ENCODE data around the gene KCNQ1. TPM values are rescaled to one million over a fixed set of nuclear protein-coding genes. Genes with fewer than 3 reads are reported as not detected.
A peak's percentile ranks its signal among the peaks of the same experiment; 100 is the strongest.

The KCNQ1 gene
- total RNA-seq, 1 experiment from 2014 or later = 1.0 TPM

DNA sequence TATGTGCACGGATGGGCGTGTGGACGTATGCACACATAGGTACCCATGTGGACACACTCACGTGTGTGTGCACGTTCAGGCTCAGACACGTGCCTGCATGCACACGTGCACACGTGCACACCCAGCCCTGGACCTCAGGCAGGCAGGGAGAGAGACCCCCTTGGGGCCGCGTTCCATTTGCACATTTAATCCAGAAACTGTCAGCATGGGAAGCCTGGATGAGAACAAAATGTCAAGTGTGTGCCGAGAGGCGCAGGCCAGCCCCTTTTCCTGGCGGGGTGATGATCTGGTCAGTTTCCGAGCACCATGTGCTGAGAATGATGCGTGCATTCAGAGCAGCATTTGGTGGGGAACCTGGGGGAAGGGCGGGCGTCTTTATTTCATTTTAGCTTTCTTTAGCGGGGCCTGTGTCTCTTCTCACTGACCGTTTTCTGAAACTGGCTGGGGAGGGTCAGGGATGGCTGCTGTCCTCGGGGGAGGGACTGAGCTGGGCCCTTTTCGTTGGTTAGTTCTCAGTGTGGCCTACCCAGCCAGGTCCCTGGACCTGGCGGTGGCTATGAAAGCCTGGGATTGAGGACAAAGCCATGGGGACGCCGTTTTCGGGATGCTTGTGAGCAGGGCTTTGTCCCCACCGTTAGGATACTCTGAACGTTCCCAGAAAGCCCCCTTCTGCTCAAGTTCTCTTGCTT lies 96.3 kb downstream of the KCNQ1 start:
- no peaks in the 10 kb centered on the region for H3K4me1 Mint-ChIP-seq (ENCODE audit: low read depth, unreplicated experiment)
- peak in 1 of 2 experiments; percentile 20 for DNase-seq
- intact Hi-C loops (cut with micrococcal nuclease; ENCODE audit: unreplicated experiment) = no loop called here
- ChIA-PET CTCF (interaction anchor here (0.6 kb wide), 1 partner anchor 239 kb away, joined by 3 read pairs; the partner anchor contains the start of genes C11orf21 and TSPAN32), POLR2A (no interaction called here)
- no peaks in the 10 kb centered on the region for H3K9me3 Mint-ChIP-seq (ENCODE audit: unreplicated experiment)
- Histone ChIP-seq H3K4me3 (ENCODE audit: low read depth, low read length) (no peak overlapping the region), H3K36me3 (ENCODE audit: control insufficient read depth, insufficient read depth, low read length) (no peaks in the 10 kb centered on the region), H3K27me3 (replicated peaks; ENCODE audit: control insufficient read depth, insufficient read depth, low read length) (no peaks in the 10 kb centered on the region), H3K4me1 (no peaks in the 10 kb centered on the region), H3K9me3 (no peaks in the 10 kb centered on the region; the same call in 1 of the 2 replicates)
- H3K36me3 Mint-ChIP-seq (ENCODE audit: insufficient read depth, unreplicated experiment) = no peaks in the 10 kb centered on the region
- no peak overlapping the region for H3K27ac Mint-ChIP-seq (ENCODE audit: unreplicated experiment)
- no peaks in the 10 kb centered on the region for H3K27me3 Mint-ChIP-seq (ENCODE audit: insufficient read depth, unreplicated experiment)
- TF ChIP-seq, protein P1, sequence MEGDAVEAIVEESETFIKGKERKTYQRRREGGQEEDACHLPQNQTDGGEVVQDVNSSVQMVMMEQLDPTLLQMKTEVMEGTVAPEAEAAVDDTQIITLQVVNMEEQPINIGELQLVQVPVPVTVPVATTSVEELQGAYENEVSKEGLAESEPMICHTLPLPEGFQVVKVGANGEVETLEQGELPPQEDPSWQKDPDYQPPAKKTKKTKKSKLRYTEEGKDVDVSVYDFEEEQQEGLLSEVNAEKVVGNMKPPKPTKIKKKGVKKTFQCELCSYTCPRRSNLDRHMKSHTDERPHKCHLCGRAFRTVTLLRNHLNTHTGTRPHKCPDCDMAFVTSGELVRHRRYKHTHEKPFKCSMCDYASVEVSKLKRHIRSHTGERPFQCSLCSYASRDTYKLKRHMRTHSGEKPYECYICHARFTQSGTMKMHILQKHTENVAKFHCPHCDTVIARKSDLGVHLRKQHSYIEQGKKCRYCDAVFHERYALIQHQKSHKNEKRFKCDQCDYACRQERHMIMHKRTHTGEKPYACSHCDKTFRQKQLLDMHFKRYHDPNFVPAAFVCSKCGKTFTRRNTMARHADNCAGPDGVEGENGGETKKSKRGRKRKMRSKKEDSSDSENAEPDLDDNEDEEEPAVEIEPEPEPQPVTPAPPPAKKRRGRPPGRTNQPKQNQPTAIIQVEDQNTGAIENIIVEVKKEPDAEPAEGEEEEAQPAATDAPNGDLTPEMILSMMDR (IDR thresholded peaks at IDR 0.05; ENCODE audit: insufficient read depth in 1 of 2, low read depth in 1 of 2, low read length in 1 of 2, severe bottlenecking in 1 of 2, unreplicated experiment in 1 of 2) = no peak
- H3K4me3 Mint-ChIP-seq (ENCODE audit: unreplicated experiment) = no peak overlapping the region
- no TSS peak for BruUV-seq (replicated peaks)

DNA sequence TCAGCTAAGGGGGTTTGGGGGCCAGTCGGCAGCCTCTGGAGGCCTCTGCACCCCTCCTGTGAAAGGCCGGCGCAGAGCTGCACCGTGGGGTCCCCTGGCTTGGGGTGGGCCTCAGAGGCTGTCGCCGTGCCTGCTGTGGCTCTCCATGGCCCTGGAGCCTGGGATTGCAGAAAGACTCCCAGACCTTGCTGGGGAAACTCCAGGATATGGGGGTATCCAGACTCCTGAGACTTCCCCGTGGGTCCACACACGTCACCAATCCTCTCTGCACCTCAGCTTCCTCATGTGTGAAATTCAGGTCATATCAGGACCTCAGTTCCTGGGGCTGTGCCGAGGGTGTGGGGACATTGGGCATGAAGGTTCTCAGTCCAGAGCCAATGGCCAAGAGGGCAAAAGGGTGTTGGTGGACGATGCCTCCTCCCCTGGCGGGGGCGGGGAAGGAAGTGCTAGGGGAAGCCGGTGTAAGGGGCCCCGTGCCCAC lies 97.1 kb downstream of the KCNQ1 start:
- H3K4me1 Mint-ChIP-seq (ENCODE audit: low read depth, unreplicated experiment) = no peaks in the 10 kb centered on the region
- BruUV-seq (replicated peaks) = no TSS peak
- POLR2A ChIA-PET = no interaction called here
- H3K4me1 ChIP-seq = no peaks in the 10 kb centered on the region
- TF ChIP-seq, protein P1 (IDR thresholded peaks at IDR 0.05; ENCODE audit: insufficient read depth in 1 of 2, low read depth in 1 of 2, low read length in 1 of 2, severe bottlenecking in 1 of 2, unreplicated experiment in 1 of 2) = no peak
- DNase-seq = peak in 1 of 2 experiments; percentile 17
- H3K4me3 ChIP-seq (ENCODE audit: low read depth, low read length) = no peak overlapping the region
- H3K4me3 Mint-ChIP-seq (ENCODE audit: unreplicated experiment) = no peak overlapping the region
- intact Hi-C loops (cut with micrococcal nuclease; ENCODE audit: unreplicated experiment) = no loop called here
- no peaks in the 10 kb centered on the region for H3K9me3 Mint-ChIP-seq (ENCODE audit: unreplicated experiment)
- no peaks in the 10 kb centered on the region for H3K36me3 Mint-ChIP-seq (ENCODE audit: insufficient read depth, unreplicated experiment)
- no peaks in the 10 kb centered on the region for H3K27me3 Mint-ChIP-seq (ENCODE audit: insufficient read depth, unreplicated experiment)
- H3K36me3 ChIP-seq (ENCODE audit: control insufficient read depth, insufficient read depth, low read length) = no peaks in the 10 kb centered on the region
- no peaks in the 10 kb centered on the region; the same call in 1 of the 2 replicates for H3K9me3 ChIP-seq
- CTCF ChIA-PET = no interaction called here
- H3K27me3 ChIP-seq (replicated peaks; ENCODE audit: control insufficient read depth, insufficient read depth, low read length) = no peaks in the 10 kb centered on the region
- H3K27ac Mint-ChIP-seq (ENCODE audit: unreplicated experiment) = no peak overlapping the region

DNA sequence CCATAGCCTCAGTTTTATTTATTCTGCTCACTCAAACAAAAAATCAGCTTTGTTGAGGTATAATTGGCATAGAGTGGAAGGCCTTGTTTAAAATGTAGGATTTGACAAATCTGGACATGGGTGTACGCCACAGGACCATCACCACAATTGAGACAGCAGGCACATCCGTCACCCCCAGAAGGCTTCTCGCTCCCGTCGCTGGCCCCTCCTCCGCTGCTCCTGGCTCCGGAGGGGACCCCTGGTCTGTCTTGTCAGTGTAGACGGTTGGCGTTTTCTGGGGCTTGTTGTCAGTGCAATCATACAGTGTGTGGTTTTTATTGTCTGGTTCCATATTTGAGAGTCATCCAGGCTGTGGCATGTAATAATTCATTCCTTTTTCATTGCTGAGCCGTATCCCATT lies 97.6 kb downstream of the KCNQ1 start:
- BruUV-seq (replicated peaks) = no TSS peak
- H3K4me1 ChIP-seq = no peaks in the 10 kb centered on the region
- Mint-ChIP-seq H3K36me3 (ENCODE audit: insufficient read depth, unreplicated experiment) (no peaks in the 10 kb centered on the region), H3K27ac (ENCODE audit: unreplicated experiment) (no peak overlapping the region), H3K27me3 (ENCODE audit: insufficient read depth, unreplicated experiment) (no peaks in the 10 kb centered on the region), H3K9me3 (ENCODE audit: unreplicated experiment) (no peaks in the 10 kb centered on the region), H3K4me3 (ENCODE audit: unreplicated experiment) (no peak overlapping the region), H3K4me1 (ENCODE audit: low read depth, unreplicated experiment) (no peaks in the 10 kb centered on the region)
- ChIA-PET POLR2A (no interaction called here), CTCF (no interaction called here)
- H3K36me3 ChIP-seq (ENCODE audit: control insufficient read depth, insufficient read depth, low read length) = no peaks in the 10 kb centered on the region
- peak in 1 of 2 experiments; percentile 17 for DNase-seq
- no peaks in the 10 kb centered on the region; the same call in 1 of the 2 replicates for H3K9me3 ChIP-seq
- intact Hi-C loops (cut with micrococcal nuclease; ENCODE audit: unreplicated experiment) = no loop called here
- no peak overlapping the region for H3K4me3 ChIP-seq (ENCODE audit: low read depth, low read length)
- no peaks in the 10 kb centered on the region for H3K27me3 ChIP-seq (replicated peaks; ENCODE audit: control insufficient read depth, insufficient read depth, low read length)
- TF ChIP-seq, protein P1 (IDR thresholded peaks at IDR 0.05; ENCODE audit: insufficient read depth in 1 of 2, low read depth in 1 of 2, low read length in 1 of 2, severe bottlenecking in 1 of 2, unreplicated experiment in 1 of 2) = no peak

All from Caco-2 (cell line).